LNCAP (cell line): Measurements from ENCODE around the gene AMBRA1.

Source experiments
- CTCF ChIP-seq: fragments of 450-650 bp; IDR thresholded peaks from 2 replicates; pipeline ENCODE4 v1.5.1; 2017; ENCODE audit warnings: mild to moderate bottlenecking

The AMBRA1 gene

GRCh38 chr11:46479601-46480000 lies 114.2 kb downstream of the AMBRA1 start:
- TF ChIP-seq CTCF: no peak

- no peak for TF ChIP-seq CTCF
Measured at GRCh38 chr11:46478196-46478595, 115.6 kb downstream of the AMBRA1 start.

- TF ChIP-seq CTCF: no peak
Measured at GRCh38 chr11:46477136-46477535, 116.7 kb downstream of the AMBRA1 start.

- TF ChIP-seq CTCF: no peak
Measured at GRCh38 chr11:46475926-46476545, 117.8 kb downstream of the AMBRA1 start.

- TF ChIP-seq CTCF: no peak
Measured at GRCh38 chr11:46475051-46475925, 118.5 kb downstream of the AMBRA1 start.

GRCh38 chr11:46472662-46472994 lies 121.2 kb downstream of the AMBRA1 start:
- TF ChIP-seq CTCF: no peak

GRCh38 chr11:46471943-46472661 lies 121.7 kb downstream of the AMBRA1 start:
- TF ChIP-seq CTCF: no peak
